SKM-1 (cell line): Measurements from ENCODE around the gene ADGRV1.

Experiments used
- DNase-seq: peaks from one replicate; lab custom pipeline; 2025; ENCODE audit not compliant: unreplicated experiment; lab: John Stamatoyannopoulos, UW

ADGRV1 gene

GRCh38 chr5:90861843-90862586 is 303.4 kb downstream of the ADGRV1 start:
- no peak for DNase-seq

DNA sequence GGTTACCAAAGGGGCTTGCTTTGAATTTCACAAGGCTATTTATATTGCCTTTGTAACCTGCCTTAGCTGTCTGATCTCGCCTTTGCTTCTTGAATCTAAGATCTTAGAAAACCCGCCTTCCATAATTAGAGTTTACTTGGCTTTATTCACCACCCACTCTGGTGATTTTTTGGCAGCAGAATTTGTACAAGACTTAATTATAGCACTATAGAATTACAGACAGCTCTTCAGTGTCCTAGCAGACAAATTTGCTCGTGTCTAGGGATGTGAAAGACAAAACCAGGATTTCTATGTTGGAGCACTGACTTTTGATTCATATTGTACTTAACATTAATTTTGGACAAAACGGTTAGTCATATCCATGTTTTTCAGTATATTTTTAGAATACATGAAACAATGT is 306.6 kb downstream of the ADGRV1 start:
- DNase-seq: no peak

DNA sequence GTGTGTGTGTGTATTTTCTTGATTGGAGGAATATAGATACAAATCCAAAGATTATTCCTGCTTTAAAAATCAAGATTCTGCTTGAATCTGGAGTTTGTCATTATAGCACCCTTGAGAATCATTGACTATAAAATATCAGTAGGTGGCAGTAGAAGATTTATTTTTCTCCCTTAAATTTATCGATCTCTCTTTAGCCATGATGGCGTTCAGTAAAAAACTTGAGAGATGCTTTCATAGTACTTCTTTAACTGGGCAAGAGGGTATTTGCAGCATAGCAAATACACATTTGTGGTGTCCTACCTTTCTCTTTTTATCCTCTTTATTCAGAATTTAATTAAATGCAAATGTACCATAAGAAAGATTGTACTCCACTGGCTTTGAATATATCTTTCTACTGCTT is 307.7 kb downstream of the ADGRV1 start:
- DNase-seq: peak; percentile 21

DNA sequence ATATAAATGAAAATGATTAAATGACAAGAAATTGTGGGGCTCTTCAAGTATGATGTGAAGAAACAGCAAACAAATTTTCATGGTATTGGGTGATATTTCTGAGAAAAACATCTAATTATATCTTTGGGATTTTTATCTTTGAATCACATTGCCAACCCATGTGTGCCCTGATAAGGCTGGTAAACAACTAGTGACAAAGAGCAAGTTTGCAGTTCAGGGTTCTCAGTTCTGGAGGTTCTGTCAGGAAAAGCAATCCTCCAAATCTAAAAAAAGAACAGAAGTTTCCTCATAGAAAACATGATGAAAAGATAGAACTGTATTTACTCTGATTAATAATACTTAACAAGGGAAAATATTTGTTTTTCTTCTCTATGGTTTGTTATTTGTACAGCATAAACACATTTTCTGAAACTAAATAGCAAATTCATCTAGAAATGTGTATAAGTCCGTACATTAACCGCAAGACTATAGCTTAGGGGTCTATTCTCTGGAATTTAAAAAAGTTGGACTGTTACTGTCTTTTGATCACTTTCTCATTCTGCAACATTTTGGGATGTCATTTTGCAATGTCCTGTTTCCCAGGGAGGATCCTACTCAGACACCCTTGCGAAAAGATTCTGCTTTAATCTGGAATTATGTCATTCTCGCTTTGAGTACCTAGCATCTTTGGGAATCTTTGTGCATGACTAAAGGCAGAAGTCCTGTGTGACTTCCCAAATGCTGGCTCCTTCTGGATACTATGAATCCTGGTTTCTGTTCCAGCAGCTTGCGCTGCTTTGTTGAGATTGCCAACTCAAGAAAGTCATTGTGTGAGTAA is 308.5 kb downstream of the ADGRV1 start:
- no peak for DNase-seq

DNA sequence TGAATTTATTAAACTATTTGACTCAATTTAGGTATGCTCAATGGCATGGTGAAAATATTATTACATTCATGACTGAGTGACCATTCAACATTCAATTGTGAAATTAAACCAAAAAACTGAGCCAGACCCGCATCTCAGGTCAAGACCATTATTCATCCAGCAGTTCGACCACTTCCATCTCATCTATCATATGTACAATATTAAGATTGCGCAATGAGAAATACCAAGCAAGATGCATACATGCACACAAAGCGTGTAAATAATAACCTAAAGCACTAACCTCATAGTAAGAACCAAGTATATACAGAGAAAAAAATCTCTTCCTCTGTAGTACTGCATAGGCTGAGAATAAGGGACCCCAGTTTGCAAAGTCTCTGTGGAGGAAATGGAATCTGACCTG is 310.2 kb downstream of the ADGRV1 start:
- DNase-seq: no peak

DNA sequence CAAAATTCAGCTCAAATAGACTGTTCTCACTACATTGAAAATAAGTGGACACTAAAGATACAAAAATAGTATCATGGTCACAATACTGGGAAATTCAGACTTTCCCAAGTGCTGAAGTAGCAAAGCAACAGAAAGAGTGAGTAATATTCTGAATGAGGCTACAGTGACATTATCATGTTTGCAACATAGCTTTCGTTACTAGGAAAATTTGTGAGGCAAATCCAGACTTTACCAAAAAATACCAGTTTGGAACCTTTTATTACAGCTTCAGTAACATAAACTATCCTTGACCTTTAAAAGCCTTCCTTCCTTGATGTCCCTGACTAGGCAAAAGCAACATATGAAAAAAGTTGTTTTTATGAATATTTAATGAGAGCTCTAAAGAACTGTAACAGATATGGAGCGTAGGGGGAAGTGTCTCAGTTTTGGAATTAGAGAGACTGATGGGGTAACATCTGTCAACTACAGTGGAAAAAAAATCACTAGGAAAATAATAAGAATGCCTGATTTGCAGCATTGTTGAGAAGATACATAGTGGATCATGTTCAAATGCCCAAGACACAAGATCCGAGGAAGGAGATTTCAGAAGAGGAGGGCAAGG is 312.9 kb downstream of the ADGRV1 start:
- no peak for DNase-seq

DNA sequence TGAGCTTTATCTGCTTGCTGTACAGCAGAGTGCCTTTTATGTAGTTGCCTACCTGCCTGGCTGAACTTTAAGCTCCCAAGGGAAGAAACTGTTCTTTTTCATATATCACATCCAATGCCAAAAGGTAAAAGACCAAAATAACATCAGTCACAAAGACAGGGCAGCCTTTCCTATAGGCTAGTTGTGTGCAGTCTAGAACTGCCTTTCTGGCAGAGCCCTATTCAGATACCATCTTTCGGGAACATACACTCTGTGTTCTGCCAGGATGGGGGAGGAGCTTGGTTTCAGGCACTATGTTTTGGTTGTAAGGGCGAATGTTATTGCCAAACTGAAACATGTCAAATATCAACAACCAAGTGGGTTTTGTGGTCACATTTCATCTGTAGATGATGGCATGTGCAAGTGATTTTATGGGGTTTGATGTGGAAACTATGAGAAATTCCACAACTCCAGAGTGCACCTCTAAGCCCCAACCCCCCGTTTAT is 314.5 kb downstream of the ADGRV1 start:
- no peak for DNase-seq

DNA sequence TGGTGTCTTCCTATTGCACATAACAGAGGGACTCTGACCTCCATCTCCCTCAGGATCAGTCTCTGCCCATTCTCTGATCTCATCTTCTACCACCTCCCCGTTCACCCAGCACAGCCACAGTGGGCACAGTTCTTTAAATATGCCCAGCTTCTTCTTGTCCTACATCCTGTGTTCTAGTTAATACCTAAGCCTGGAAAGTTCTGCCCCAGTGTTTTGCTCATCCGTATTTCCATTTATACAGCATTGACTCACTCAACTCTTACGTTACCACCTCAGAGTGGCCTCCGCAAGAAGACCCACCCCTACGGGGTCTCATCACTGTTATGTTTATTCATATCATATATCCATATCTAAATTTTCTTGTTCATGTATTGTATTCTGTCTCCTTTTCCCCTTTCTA is 315.5 kb downstream of the ADGRV1 start:
- DNase-seq: no peak

- DNase-seq: no peak
Observed at GRCh38 chr5:90875456-90875855, 316.9 kb downstream of the ADGRV1 start.

- no peak for DNase-seq
Observed at GRCh38 chr5:90876366-90876765, 317.8 kb downstream of the ADGRV1 start.

GRCh38 chr5:90877049-90877448 is 318.5 kb downstream of the ADGRV1 start:
- no peak for DNase-seq

DNA sequence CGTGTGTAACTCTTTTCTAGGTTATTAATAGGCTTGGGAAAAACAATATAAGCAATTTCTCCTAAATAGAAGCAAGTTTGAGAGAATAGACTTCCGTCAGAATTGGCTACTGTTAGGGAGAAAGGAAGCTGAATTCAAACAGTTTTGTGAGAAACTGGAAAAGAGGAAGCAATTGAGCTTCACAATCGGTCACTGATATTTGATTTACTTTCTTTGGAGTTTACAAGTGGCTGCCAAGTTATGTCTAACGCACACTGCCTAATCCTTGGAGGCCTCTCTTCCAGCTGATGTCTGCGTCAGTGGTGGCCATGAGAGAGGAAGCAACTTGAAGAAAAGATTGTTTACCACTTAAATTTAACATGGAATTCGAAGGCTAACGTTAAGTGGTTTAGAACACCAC is 319.5 kb downstream of the ADGRV1 start:
- no peak for DNase-seq

DNA sequence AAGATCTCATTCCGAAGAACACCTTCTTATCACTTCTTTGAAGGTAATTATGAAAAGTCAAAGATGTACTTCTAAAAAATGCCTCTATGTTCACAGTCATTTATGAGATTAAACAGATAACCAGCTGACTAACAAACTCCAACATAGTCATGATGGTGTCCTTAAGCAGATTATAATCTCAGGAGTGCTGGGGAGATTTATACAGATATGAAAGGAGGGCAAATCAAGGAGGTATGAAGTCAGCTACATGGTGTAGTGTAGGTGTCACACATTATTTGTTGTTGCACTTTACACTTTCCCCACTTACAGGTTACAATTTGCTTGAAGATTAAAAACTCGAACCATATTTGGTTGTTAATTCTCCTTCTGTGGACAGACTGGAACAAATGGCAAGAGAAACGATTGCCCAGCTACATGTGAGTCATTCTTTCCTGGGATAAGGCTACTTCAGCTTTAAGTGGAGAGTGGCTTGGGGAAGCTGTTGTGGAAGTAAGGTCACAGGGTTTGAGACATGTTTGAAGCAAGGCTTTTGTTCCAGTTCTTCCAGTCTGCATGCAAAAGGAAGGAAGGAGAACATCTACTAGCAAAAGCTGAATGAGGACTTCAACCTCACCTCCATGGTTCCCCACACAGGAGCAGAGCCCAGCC is 320.1 kb downstream of the ADGRV1 start:
- DNase-seq: no peak

DNA sequence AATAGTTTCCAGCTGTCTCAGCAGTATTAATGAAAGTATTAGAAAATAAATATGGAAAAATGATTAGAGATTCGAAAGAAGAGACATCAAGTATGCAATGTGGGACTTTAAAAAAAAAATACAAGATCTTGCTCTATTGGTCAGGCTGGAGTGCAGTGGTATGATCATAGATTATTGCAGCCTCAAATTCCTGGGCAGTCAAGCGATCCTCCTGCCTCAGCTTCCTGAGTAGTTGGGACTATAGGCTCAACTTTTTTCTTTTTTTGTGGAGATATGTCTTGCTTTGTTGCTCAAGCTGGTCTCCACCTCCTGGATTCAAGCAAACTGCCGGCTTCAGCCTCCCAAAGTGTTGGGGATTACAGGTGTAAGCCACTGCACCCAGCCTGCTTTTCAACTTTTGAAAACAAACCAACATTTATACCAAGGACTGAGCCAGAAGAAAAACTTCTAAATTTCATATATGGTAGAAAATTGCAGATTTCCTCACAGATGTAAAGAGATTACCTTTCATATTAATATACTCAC is 323.1 kb downstream of the ADGRV1 start:
- DNase-seq: no peak

- no peak for DNase-seq
Observed at GRCh38 chr5:90882448-90882847, 323.9 kb downstream of the ADGRV1 start.

DNA sequence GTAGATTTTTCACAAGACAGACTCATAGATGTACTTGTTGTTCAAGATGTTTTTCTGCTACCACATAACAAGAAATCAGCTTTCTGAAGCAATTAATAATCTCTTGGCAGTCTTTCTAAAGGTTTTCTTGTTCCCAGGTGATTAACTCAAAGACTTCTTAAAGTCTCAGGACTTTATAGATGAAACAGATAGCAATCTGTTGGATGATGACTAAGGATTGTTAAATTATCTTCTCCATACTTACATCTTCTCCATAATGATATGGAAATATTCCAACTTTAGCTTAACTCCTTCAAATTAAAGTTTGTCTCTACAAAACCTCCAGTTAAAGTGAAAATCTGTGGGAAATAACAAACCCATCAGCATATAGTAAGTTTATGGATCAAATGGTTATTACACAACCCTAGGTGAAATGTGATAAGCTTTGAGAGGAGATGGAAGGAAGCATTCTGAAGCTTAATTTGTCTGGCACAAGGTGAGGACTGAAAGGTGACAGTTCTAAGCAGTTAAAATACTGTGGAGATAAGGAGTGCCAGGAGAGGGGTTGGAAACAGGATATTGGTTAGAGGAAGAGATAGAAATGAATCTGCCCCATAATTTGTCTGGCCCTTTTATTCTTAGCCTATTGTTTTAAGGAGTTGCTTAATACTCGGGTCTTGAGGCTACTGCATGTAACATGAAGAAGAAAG is 326.7 kb downstream of the ADGRV1 start:
- DNase-seq: no peak

DNA sequence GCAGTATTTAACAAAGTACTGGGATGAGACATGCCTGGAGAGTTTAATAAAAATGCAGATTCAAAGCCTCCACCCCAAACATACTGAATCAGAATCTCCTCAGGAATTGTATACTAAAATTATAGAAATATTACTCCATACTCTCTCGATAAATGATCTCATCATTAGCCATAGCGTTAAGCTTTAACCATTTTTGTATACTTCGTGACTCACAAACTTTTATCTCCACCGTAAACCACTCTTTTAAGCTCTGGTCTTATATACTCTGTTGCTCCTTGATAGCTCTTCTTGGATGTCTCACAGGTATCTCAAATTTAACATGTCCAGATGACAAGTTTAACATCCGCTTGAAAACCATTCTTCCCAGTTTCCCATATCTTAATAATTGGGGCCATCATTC is 327.8 kb downstream of the ADGRV1 start:
- no peak for DNase-seq

GRCh38 chr5:90888511-90889324 is 330.1 kb downstream of the ADGRV1 start:
- DNase-seq: no peak

- no peak for DNase-seq
Observed at GRCh38 chr5:90889325-90889600, 330.7 kb downstream of the ADGRV1 start.

DNA sequence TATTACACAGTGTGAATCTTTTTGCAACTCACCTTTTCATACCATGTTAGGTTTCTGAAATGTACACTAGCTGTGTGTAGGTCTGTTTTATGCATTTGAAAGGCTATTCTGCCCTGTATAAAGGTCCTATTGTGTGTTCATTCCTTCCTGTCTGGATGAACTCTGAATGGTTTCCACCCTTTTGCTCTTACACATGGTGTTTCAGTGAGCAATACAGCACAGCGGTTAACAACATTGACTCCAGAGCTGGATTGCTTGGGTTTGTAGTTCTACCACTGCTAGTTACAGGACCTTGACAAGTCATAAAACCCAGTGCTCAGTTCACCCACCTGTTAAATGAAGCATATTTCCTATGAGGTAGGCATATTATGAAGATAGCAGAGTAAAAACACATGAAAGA is 331.6 kb downstream of the ADGRV1 start:
- DNase-seq: no peak
